Left renal cortex interstitium (tissue), 4 donors: Measurements from ENCODE around the gene ROMO1. TPM values are rescaled to one million over a fixed set of nuclear protein-coding genes. Genes with fewer than 3 reads are reported as not detected.
A peak's percentile ranks its signal among the peaks of the same experiment; 100 is the strongest.

Experiments used
- DNase-seq, 4 donors: peaks; one replicate each; pipeline ENCODE4 v3.0.0-alpha.2; 2013; ENCODE audit warnings: low read depth in 4 of 4, low spot score in 2 of 4, missing footprints in 1 of 4
- polyA plus RNA-seq, 4 donors: library from polyadenylated mRNA; unstranded; fragments of 120-200 nt; gene quantifications; one replicate each; pipeline ENCODE4 v1.2.1, GENCODE V29; 2013; ENCODE audit not compliant: insufficient read length in 4 of 4

ROMO1 gene
- polyA plus RNA-seq, 4 donors = 56.9 to 132 (median 88.8) TPM

DNA sequence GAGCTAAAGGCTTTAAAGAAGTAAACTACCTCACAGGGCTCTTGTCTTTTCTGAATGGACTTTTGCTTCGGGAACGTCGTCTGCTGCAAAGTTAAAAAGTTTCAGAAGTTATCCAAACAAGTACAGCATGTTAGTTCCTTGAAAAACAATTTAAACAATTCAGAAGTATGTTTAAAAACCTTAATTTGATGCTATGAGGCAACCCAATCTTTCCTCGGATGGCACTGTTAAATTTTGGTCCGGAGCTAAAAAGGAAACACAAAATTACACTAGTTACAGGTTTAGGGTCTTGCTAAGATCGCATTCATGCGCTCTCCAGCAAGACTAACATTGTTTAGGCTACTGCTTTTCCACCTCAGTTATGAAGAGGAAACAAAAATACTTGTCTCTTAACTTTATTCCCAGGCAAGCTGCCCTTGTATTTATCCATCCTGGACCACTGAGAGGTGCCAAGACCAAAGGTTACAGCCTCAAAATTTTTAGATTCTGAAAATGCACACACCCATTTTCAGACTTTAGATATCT, 30.1 kb downstream of the ROMO1 start:
- DNase-seq = no peak

DNA sequence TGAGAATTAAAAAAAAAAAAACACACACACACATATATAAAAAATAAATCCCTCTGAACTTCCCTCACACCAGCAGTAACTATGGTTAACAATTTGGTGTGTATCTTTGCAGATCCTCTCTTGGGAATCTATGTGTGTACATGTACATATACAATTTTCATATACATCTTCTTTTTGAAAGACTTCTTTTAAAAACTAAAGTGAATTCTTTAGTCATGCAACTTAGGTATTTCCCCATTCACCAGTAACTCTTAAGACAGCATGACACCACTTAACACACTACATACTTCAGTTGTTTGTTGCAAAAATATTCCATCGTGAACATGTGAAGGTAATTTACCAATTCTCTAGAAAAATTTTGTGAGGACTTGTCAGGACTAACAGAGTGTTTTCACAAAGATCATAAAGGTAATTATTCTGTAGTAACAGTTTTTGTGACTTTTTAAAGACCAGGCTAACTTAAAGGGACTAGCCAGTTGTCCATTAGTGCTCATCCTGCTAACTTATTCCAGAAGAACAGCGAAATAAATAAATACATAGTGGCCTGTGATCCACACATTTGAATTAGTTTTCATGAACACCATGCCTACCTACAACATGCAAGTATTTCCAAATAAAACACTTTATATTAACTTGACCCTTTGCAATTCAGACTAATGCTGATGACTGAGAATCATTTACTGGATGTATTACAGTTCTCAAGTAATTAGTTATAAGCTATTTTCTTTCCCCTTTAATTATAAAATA, 30.8 kb downstream of the ROMO1 start:
- no peak for DNase-seq

DNA sequence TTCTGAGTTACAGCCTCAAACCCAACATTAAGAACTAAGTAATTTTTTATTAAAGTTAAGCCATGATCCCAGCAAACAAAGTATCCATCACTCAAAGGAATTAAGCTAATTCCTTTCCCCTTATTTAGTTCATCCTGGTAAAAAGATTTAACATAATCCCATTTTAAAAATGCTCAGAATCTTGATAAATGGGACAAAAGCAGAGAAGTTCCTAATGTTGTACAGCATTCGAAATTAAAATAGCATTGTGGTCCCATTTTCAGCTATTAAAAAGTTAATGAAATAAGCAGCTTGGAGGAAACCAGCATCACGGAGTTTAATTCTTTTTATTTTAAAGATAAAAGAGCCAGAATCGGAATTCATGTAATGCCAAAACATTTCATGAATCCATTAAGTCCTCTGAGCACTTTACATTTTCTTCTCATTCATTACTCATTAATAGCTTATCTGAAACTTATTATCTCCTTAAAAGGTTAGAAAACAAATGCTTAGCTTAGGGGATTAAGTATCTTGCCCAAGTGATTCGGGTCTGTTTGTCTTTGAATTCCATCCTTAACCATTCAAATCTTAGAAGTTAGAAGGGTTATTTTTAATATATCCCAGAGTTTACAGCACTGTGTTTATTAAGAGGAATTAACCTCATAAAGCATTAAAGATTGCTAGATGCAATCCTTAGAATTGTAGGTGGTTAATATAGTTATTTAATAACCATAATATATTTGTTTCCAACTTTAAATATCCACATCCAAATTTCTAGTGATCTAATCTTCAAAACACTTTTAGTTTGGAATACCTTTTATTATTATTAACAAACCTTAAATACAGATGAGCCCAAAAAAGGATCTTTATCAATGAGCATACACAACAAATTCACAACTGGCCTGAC, 31.6 kb downstream of the ROMO1 start:
- DNase-seq = no peak

DNA sequence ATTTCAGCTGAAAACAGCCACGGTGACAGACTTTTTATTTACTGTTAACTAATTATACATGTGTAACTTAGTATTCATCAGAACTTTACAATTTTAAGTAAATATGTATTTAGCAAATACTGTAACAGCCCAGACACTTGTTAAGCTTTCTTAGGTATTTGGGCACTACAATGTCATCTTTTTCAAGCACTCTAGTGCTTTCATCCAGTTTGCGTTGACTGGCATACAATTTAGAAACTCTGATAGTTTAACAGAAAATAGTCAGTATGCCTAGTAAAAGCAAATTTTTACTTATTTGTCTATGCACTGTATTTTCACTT, 32.2 kb downstream of the ROMO1 start:
- no peak for DNase-seq

DNA sequence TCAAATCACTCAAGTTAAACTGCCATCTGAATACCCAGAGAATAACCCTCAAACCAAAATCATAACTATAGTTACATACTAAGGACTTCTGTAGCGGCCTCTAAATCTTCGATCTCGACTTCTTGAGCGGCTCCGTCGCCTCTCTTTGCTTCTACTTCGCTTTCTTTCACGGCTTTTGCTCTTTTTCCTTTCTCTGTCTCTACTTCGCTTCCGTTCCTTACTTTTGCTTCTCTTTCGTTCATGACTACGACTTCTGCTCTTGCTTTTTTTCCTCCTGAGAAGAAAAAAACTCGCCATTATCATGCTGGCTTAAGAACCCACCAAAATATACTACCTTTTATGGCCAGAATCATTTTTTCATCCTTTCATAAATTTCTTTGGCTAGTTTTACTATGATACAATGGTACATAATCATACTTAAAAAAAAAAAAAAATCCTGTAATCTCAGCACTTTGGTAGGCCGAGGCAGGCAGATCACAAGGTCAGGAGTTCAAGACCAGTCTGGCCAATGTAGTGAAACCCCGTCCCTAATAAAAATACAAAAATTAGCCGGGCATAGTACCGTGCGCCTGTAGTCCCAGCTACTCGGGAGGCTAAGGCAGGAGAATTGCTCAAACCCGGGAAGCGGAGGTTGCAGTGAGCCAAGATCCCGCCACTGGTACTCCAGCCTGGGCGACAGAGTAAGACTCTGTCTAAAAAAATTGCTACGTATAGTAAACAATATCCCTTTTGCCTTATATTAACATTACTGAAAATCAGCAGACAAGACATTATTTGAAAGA, 32.8 kb downstream of the ROMO1 start:
- DNase-seq = no peak

- no peak for DNase-seq
Observed at GRCh38 chr20:35732644-35732982, 33.4 kb downstream of the ROMO1 start.

DNA sequence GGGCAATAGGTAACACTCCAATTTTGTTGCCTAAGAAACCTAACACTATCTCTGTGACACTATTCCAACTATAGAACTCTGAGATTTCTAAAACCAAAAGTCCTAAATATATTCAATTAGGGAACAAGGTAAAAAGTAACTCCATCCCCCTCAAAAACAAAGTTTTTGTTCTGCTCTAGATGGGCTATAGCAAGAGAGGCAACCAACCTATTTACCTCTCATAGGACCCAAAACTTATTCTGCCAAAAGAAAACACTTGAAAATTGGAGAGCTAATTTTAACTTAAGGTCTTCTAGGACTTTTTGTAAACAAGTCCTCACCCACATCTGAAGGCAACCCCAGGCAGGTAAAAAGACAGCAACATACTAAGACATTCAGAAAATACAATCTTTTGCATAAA, 35.2 kb downstream of the ROMO1 start:
- no peak for DNase-seq

- DNase-seq = no peak
Observed at GRCh38 chr20:35734777-35735649, 35.8 kb downstream of the ROMO1 start.

DNA sequence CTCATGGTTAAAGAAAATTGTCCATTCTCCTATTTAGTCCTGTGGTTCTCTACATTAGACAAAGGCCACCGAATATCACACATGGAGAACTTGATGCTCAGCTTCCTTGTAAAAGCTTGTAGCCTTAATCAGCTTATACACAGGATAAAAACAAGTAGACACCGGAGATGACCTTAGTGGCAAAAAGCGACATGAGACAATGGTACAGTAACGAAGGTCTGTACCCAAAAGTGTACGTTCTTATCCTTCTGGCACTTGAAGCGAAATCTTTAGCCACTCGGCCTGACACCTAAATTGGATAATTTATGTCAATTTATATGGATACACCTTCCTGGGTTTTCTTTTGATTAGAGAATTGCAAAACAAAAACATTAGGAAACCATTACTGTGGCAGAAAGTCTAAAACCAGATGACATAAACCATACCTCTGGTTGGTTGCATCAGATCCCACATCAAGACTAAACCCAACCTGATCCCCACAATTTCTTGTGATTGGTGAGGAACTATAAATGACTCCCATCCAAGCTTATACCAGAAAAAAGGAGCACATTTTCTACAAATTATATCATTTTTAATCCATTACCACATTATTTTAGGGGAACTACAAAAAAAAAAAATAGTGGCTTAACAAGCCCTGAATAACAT, 36.7 kb downstream of the ROMO1 start:
- DNase-seq = no peak

DNA sequence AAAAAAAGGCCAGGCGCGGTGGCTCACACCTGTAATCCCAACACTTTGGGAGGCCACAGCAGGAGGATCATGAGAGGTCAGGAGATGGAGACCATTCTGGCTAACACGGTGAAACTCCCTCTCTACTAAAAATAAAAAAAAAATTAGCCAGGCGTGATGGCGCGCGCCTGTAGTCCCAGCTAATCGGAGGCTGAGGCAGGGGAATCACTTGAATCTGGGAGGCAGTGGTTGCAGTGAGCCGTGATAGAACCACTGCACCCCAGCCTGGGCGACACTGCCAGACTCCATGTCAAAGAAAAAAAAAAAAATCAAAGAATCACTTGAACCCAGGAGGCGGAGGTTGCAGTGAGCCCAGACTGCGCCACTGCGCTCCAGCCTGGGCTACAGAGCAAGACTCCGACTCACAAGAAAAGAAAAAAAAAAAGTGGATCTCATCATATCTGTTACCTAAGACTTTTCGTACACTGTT, 38.7 kb downstream of the ROMO1 start:
- no peak for DNase-seq

DNA sequence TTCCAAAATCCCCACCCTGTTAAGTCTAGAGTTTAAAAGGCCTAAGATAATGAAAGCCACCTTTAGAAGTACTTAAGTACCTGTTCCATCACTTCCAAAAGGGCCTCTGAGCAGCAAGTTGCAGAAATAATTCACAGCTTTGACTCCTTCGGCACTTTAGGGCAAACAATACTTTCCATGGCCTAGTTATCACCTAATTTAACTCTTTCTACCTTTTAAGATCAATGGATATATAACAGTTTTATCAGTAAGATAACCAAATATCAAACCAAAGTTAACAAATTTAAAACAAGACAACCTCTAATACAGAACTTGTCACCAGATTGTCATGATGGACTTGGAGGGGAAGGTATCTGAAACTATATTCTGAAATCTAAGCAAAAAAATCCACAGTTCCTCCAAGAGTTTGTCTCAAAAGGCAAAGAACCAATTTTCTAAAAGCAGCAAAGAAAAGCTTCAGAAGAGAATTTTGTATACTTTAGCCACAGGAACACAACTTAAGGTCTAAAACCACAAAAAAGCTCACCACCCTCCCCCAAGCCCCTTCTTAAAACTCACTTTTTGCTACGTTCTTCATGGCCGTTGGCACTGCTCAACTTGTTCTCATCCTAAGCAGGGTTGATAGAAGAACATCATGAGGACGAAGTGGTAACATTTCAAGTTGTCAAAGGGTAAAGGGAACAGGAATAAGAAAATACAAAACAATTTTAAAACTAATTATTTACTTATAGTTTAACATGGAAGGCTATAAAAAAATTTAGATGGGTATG, 39.4 kb downstream of the ROMO1 start:
- DNase-seq = no peak

DNA sequence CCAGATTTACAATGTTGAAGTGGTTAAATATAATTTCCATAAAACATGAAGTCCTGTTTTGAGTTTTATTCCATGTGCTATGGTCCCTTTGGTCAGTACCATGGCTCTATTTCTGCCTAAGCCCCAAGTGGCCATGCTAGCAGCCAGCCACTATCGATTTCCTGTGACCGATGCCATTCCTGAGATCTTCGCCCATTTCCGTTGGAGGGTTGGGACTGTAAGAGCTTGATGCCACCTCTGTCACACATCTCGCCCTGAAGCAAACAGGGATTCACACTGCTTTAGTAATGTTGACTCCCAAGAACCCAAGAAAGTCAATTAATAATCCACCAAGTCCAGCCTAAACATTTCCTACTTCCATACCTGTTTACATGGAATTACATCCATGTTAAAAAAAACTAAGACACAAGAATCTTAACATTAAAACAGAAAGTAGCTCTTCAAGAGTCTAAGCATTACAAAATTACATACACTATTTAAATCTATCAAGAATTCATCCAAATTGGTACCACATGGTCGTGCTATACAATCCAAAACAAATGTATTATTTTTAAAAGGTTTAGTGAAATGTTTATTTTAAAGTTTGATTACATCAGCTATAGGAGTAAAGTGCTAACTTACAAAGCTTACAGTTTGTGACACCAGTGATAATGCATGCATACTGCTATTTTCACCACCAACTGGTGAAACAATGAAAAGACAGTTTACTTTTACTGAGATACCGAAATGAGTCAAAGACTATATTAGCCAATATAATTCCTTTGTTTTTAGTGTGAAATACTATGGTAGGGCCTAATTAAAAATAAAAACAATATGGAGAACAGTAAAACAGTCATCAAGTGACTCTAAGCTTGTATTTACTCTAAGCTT, 40.3 kb downstream of the ROMO1 start:
- DNase-seq = no peak

- peak; percentile 100 for DNase-seq
Observed at GRCh38 chr20:35741892-35742740, 42.9 kb downstream of the ROMO1 start, which contains the start of gene RBM39. RBM39 (minus strand) TSS chr20:35742260; CDS start chr20:35740874, 1,386 bp downstream.

GRCh38 chr20:35742741-35743523, 43.7 kb downstream of the ROMO1 start:
- DNase-seq = peak in 2 of 4 donors; percentile 15 to 41

GRCh38 chr20:35743693-35744491, 44.7 kb downstream of the ROMO1 start:
- no peak for DNase-seq
